SH-SY5Y (cell line): ENCODE results near the gene DNAAF6.

Experiments
- GATA2 ChIP-seq: IDR thresholded peaks from 2 replicates; pipeline ENCODE4 v1.6.1; 2011; ENCODE audit warnings: mild to moderate bottlenecking, low read depth, low read length
- GATA3 ChIP-seq: IDR thresholded peaks from 2 replicates; pipeline ENCODE4 v1.6.1; 2011; ENCODE audit warnings: low read depth, mild to moderate bottlenecking, low read length, moderate library complexity

DNA sequence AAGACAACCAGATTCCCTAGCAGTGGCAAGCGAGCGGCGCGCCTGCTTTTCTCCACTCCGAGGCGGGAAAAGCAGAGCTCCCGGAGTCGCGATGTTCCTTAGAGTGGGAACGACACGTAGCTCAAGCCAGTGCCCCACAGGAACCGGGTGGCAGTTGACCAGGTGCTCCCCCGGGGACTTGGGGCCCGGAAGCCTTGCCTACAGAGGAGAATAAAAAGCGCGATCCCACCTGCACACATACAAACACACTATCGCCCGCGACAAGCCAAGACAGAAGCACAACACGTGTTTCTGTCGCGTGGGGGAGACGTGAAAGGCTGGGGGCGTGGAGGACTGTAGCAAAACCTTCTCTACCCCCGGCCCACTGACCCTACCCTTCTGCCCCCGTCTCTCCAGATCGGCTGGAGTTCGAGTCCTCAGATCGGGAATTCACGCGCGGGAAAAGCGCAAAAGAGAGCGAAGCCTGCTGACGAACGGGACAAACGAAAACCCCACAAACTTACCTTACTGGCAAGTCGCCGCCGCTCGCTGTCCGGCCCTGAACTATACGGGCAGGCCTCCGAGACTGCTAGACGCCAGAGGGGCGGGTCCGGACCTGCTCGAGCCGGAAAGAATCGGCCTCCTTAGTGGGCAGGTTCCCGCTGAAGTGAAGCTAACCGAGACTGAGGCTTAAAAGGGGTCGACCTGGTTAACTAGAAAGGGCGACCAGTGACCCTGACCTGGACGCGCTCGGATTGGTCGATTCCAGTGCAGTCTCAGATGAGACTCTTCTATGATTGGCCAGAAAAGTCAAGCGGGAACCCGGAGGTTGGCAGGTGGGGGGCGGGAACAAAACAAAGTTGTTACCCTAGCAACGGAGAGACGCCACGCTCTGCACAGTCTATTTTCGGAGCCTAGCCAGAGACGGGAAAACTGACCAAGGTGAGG is at the start of gene DNAAF6, which contains the start of gene NUP62CL:
- TF ChIP-seq GATA2 (no peak), GATA3 (no peak)
